ENCODE measurements around the gene ZSWIM8.

The ZSWIM8 gene

DNA sequence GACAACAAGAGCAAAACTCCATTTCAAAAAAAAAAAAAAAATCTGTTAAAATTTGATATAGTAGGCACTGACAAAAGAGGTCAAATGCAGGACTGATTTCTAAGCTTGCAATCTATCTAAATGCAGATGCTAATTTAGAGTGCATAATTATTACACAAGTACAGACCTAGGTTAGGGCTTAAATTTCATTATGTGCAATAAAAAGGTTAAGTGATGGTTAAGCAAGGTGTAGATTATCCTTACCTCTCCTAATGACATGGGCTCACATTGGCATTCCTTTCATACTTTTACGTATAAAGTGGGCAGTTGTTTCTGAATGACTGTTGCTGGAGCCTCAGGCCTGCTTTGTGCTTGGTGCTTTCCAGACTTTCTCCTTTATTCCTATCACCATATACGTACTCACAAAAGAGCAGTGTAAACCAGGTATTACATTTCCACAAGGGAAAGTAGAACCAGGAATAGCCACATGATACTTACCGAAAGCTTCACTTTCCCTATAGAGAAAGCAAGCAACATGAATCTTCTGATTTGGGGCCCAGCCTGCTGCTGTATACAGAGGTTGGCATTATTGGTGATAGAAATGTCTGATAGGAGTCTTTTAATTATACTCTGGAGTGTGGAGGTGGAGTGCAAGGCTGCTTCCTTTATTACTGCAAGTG is 5.7 kb upstream of the ZSWIM8 start:
- 0 out of 2 replicates have a peak, but pooled peaks have one; percentile 25 for TF ChIP-seq POLR2AphosphoS5 (IDR thresholded peaks at IDR 0.05; ENCODE audit: low read depth, low read length)
- TF ChIP-seq FOXP2 (optimal IDR thresholded peaks at IDR 0.05; ENCODE audit: borderline replicate concordance, extremely low read depth, extremely low read length, insufficient read depth): no peak

DNA sequence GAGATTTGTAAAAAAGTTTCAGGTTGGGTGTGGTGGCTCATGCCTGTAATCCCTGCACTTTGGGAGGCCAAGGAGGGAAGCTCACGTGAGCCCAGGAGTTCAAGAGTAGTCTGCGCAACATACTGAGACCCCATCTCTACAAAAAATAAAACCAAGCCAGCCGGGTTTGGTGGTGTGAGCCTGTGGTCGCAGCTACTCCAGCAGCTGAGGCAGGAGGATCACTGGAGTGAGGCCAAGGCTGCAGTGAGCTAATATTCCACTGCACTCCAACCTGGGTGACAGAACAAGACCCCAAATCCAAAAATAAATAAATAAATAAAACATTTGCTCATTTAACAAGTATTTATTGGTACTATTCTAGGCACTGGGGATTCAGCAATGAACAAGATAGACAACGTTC is 5.1 kb upstream of the ZSWIM8 start:
- TF ChIP-seq REST (IDR thresholded peaks at IDR 0.05; ENCODE audit: insufficient read depth in 1 of 2, low read depth in 2 of 2, low read length in 2 of 2): no peak
- TF ChIP-seq TAF1 (IDR thresholded peaks at IDR 0.05; ENCODE audit: borderline replicate concordance, insufficient read depth, low read length): no peak
- no peak for TF ChIP-seq POLR2AphosphoS5 (IDR thresholded peaks at IDR 0.05; ENCODE audit: low read depth, low read length)
- no peak for TF ChIP-seq SIN3A (IDR thresholded peaks at IDR 0.05; ENCODE audit: borderline replicate concordance, insufficient read depth, low read length)
- no peak for TF ChIP-seq FOXP2 (optimal IDR thresholded peaks at IDR 0.05; ENCODE audit: borderline replicate concordance, extremely low read depth, extremely low read length, insufficient read depth)

DNA sequence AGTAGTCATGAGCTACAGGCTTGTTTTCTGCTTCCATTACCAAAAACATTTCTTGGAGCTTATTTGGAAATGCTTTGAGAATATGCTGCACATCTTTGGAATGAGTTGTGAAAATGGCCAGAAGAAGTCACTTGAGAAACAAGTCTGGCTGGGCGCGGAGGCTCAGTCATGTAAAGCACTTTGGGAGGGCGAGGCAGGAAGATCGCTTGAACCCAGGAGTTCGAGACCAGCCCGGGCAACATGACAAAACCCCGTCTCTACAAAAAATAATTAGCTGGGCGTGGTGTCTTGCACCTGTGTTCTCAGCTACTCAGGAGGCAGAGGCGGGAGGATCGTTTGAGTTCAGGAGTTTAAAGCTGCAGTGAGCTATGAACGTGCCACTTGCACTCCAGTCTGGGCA is 4.4 kb upstream of the ZSWIM8 start:
- TF ChIP-seq REST (IDR thresholded peaks at IDR 0.05; ENCODE audit: insufficient read depth in 1 of 2, low read depth in 2 of 2, low read length in 2 of 2) (no peak), TAF1 (IDR thresholded peaks at IDR 0.05; ENCODE audit: borderline replicate concordance, insufficient read depth, low read length) (no peak), SIN3A (IDR thresholded peaks at IDR 0.05; ENCODE audit: borderline replicate concordance, insufficient read depth, low read length) (no peak), POLR2AphosphoS5 (IDR thresholded peaks at IDR 0.05; ENCODE audit: low read depth, low read length) (no peak), FOXP2 (optimal IDR thresholded peaks at IDR 0.05; ENCODE audit: borderline replicate concordance, extremely low read depth, extremely low read length, insufficient read depth) (no peak)

- TF ChIP-seq POLR2AphosphoS5 (IDR thresholded peaks at IDR 0.05; ENCODE audit: low read depth, low read length): no peak
- TF ChIP-seq SIN3A (IDR thresholded peaks at IDR 0.05; ENCODE audit: borderline replicate concordance, insufficient read depth, low read length): no peak
- TF ChIP-seq REST (IDR thresholded peaks at IDR 0.05; ENCODE audit: insufficient read depth in 1 of 2, low read depth in 2 of 2, low read length in 2 of 2): no peak
- no peak for TF ChIP-seq TAF1 (IDR thresholded peaks at IDR 0.05; ENCODE audit: borderline replicate concordance, insufficient read depth, low read length)
- no peak for TF ChIP-seq FOXP2 (optimal IDR thresholded peaks at IDR 0.05; ENCODE audit: borderline replicate concordance, extremely low read depth, extremely low read length, insufficient read depth)
These were observed 3.9 kb upstream of the ZSWIM8 start for GRCh38 chr10:73781548-73781878.

DNA sequence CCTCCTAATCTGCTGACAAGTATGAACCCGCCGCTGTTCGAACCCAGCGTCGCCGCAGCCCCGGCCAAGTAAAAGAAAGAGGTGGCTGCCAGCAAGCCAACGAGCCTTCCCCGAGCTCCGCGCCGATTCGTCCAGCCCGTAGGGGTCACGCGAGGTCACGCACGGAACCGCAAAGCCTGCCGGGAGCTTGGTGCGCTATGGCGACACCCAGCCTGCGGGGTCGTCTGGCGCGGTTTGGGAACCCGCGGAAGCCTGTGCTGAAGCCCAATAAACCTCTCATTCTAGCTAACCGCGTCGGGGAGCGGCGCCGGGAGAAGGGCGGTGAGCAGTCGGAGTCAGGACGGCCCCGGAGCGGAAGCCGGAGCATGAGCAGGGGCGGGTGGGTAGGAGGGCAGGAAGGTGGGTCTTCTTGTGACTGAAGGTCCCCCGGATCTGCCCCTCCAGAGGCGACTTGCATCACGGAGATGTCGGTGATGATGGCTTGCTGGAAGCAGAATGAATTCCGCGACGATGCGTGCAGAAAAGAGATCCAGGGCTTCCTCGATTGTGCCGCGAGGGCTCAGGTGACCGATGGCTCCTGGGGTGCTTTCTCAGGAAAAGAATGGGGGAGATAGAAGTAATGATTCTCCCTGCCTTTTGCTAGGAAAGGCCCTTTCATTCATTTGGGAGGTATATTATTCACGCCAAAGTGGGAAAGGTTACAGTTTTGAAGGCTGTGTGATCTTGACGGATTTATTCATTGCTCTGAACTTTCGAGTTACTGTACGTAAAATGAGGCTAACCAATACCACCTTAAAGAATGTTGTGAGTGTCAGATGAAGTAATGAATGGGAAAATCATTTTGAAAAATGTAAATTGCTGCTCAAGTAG is 3.3 kb upstream of the ZSWIM8 start, which contains the start of gene CHCHD1:
CHCHD1 (plus strand) TSS at position 170 of the 870 bp plus-strand sequence; CDS start at position 198, 28 bp downstream.
- TF ChIP-seq FOXP2 (optimal IDR thresholded peaks at IDR 0.05; ENCODE audit: borderline replicate concordance, extremely low read depth, extremely low read length, insufficient read depth): peak; percentile 60
- peak; percentile 96 for TF ChIP-seq POLR2AphosphoS5 (IDR thresholded peaks at IDR 0.05; ENCODE audit: low read depth, low read length)
- TF ChIP-seq REST (IDR thresholded peaks at IDR 0.05; ENCODE audit: insufficient read depth in 1 of 2, low read depth in 2 of 2, low read length in 2 of 2): no peak; a peak in 1 of 4 replicates
- peak; percentile 91 for TF ChIP-seq TAF1 (IDR thresholded peaks at IDR 0.05; ENCODE audit: borderline replicate concordance, insufficient read depth, low read length)
- TF ChIP-seq SIN3A (IDR thresholded peaks at IDR 0.05; ENCODE audit: borderline replicate concordance, insufficient read depth, low read length): peak; percentile 33; the same call in 1 of the 2 replicates

Measured in PFSK-1 (cell line).